ENCODE measurements around the gene ANGPTL1.

ANGPTL1 gene

GRCh38 chr1:178908358-178908757, 37.5 kb upstream of the ANGPTL1 start:
- DNase-seq (ENCODE audit: extremely low read depth, low read depth) = peak; percentile 59
- no peak for TF ChIP-seq CTCF (IDR thresholded peaks at IDR 0.05; ENCODE audit: low read depth, low read length)

GRCh38 chr1:178901482-178902125, 30.7 kb upstream of the ANGPTL1 start:
- TF ChIP-seq CTCF (IDR thresholded peaks at IDR 0.05; ENCODE audit: low read depth, low read length) = no peak
- DNase-seq (ENCODE audit: extremely low read depth, low read depth) = no peak

- DNase-seq (ENCODE audit: extremely low read depth, low read depth) = no peak
- TF ChIP-seq CTCF (IDR thresholded peaks at IDR 0.05; ENCODE audit: low read depth, low read length) = no peak
Measured at GRCh38 chr1:178899402-178899801, 28.5 kb upstream of the ANGPTL1 start.

- no peak for DNase-seq (ENCODE audit: extremely low read depth, low read depth)
- no peak for TF ChIP-seq CTCF (IDR thresholded peaks at IDR 0.05; ENCODE audit: low read depth, low read length)
Measured at GRCh38 chr1:178898401-178898800, 27.5 kb upstream of the ANGPTL1 start.

GRCh38 chr1:178895928-178896327, 25.1 kb upstream of the ANGPTL1 start:
- TF ChIP-seq CTCF (IDR thresholded peaks at IDR 0.05; ENCODE audit: low read depth, low read length) = no peak
- no peak for DNase-seq (ENCODE audit: extremely low read depth, low read depth)

- DNase-seq (ENCODE audit: extremely low read depth, low read depth) = no peak
- no peak for TF ChIP-seq CTCF (IDR thresholded peaks at IDR 0.05; ENCODE audit: low read depth, low read length)
Measured at GRCh38 chr1:178886551-178886950, 15.7 kb upstream of the ANGPTL1 start.

GRCh38 chr1:178885869-178886268, 15.0 kb upstream of the ANGPTL1 start:
- DNase-seq (ENCODE audit: extremely low read depth, low read depth) = no peak
- TF ChIP-seq CTCF (IDR thresholded peaks at IDR 0.05; ENCODE audit: low read depth, low read length) = peak; percentile 9
